AG04449 (cell line): ENCODE data around the gene SCAF4.

Experiments
- CTCF ChIA-PET: fragments of 350-600 bp; formaldehyde crosslinking; extraction: SDS; loops from one replicate; lab custom pipeline; 2021; ENCODE audit warnings: antibody characterized with exemption; lab: Yijun Ruan, JAX
- POLR2A ChIA-PET: fragments of 400-600, 350-600 bp; formaldehyde crosslinking; extraction: SDS; loops from one replicate; lab custom pipeline; 2020; ENCODE audit warnings: antibody characterized with exemption, inconsistent platforms; lab: Yijun Ruan, JAX
- DNase-seq: peaks from one replicate; pipeline ENCODE4 v3.0.0-alpha.2; 2010; ENCODE audit warnings: low read depth, low spot score
- H3K4me3 ChIP-seq: 2 replicates; pipeline ENCODE4 v1.5.1; 2011; ENCODE audit warnings: low read depth, mild to moderate bottlenecking, control low read depth, low read length
- TF ChIP-seq, protein P1 (sequence below): IDR thresholded peaks from one replicate; pipeline ENCODE4 v1.5.1; 2011; ENCODE audit warnings: mild to moderate bottlenecking, moderate library complexity, low read length, control low read depth, inconsistent platforms; ENCODE audit not compliant: insufficient read depth; ENCODE audit errors: missing control alignments

SCAF4 gene, protein sequence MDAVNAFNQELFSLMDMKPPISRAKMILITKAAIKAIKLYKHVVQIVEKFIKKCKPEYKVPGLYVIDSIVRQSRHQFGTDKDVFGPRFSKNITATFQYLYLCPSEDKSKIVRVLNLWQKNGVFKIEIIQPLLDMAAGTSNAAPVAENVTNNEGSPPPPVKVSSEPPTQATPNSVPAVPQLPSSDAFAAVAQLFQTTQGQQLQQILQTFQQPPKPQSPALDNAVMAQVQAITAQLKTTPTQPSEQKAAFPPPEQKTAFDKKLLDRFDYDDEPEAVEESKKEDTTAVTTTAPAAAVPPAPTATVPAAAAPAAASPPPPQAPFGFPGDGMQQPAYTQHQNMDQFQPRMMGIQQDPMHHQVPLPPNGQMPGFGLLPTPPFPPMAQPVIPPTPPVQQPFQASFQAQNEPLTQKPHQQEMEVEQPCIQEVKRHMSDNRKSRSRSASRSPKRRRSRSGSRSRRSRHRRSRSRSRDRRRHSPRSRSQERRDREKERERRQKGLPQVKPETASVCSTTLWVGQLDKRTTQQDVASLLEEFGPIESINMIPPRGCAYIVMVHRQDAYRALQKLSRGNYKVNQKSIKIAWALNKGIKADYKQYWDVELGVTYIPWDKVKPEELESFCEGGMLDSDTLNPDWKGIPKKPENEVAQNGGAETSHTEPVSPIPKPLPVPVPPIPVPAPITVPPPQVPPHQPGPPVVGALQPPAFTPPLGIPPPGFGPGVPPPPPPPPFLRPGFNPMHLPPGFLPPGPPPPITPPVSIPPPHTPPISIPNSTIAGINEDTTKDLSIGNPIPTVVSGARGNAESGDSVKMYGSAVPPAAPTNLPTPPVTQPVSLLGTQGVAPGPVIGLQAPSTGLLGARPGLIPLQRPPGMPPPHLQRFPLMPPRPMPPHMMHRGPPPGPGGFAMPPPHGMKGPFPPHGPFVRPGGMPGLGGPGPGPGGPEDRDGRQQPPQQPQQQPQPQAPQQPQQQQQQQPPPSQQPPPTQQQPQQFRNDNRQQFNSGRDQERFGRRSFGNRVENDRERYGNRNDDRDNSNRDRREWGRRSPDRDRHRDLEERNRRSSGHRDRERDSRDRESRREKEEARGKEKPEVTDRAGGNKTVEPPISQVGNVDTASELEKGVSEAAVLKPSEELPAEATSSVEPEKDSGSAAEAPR

DNA sequence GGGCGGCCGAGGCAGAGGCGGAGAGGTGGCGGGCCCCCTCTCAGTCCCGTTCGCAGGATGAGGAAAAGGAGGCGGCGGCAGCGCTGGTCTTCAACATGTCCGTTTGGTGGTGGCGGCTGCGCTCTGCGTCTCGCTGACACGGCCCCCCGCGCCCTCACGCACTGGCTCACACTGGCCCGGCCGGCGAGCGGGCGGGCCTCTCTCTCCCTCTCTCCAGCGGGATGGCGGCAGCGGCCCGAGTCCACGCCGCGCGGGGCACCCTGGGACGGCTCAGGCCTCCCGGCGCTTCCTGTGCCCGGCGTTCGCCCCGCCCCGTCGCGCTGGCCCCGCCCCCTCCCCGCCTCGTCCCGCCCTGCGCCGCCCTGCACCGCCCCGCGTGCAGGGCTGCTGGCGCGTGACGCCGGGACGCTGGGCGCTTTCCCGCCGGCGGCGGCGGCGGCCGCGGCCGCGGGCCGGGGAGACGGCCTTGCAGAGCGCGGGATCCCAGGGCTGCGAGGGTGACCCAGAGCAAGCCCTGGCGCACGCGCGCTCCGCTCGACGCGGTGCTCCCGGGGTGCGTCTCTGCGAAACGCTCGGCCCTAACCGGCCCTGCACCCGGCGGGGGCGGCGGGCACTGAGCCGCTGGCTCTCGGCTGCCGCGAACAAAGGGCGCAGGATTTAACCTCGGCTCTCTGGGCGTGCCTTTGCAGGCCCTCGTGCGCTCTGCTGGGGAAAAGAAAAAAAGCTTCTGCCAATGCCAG is at the start of gene SCAF4:
Gene SCAF4 (minus strand): TSS at position 262 of the 740 bp plus-strand sequence. CDS start 426 bp downstream, outside the sequence.
- DNase-seq = no peak
- peak within 1 kb of the TSS; percentile 76 for H3K4me3 ChIP-seq
- ChIA-PET POLR2A (interaction anchor here (0.6 kb wide), 1 partner anchor 65 kb away, joined by 4 read pairs; no protein-coding TSS in a partner anchor), CTCF (no interaction called here)
- TF ChIP-seq, protein P1, sequence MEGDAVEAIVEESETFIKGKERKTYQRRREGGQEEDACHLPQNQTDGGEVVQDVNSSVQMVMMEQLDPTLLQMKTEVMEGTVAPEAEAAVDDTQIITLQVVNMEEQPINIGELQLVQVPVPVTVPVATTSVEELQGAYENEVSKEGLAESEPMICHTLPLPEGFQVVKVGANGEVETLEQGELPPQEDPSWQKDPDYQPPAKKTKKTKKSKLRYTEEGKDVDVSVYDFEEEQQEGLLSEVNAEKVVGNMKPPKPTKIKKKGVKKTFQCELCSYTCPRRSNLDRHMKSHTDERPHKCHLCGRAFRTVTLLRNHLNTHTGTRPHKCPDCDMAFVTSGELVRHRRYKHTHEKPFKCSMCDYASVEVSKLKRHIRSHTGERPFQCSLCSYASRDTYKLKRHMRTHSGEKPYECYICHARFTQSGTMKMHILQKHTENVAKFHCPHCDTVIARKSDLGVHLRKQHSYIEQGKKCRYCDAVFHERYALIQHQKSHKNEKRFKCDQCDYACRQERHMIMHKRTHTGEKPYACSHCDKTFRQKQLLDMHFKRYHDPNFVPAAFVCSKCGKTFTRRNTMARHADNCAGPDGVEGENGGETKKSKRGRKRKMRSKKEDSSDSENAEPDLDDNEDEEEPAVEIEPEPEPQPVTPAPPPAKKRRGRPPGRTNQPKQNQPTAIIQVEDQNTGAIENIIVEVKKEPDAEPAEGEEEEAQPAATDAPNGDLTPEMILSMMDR = no peak

DNA sequence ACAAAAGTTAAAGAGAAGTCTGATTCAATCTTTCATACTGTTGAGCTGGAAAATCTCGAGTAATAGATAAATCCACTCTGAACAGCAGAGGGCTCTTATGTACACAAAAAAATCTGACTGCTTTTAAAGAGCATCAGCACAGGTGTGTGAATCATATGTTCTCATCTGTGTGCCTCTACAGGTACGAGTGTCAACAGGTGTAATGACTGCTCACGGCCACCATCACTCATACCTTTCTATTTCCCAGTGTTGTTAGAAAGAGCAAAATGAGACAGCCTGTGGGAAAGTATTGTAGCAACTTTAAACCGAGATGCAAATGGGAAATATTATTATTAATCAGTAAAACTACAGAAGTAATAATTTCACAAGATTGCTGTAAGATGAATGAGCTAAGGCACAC is 49.0 kb upstream of the SCAF4 start:
- CTCF ChIA-PET = interaction anchor here (0.7 to 4.1 kb wide), 3 partner anchors 10 to 477 kb away, joined by 3 to 29 read pairs (median 4); no protein-coding TSS in a partner anchor
- H3K4me3 ChIP-seq = no peak overlapping the region
- DNase-seq = no peak
- TF ChIP-seq, protein P1 = no peak
- POLR2A ChIA-PET = no interaction called here

DNA sequence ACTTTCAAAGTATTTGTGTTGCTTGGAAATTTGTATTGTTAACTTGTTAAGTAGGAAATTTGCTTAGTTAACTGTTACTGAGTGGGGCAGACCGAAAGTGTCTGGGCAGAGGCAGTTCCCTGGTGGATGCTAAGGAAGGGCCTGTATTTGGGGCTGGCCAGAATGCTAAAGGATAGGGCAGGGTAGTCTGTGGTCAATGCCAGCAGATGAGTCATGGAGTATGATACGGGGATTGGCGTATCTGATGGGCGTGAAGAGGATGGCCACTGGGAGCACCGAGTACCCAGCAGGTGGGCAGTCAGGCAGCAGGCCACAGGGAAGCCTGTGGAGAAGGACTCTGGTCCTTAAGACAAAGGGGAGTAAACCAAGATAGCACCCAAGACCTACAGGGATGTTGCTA is 46.6 kb upstream of the SCAF4 start:
- DNase-seq = no peak
- CTCF ChIA-PET = no interaction called here
- TF ChIP-seq, protein P1 = no peak
- POLR2A ChIA-PET = no interaction called here
- H3K4me3 ChIP-seq = no peak overlapping the region

DNA sequence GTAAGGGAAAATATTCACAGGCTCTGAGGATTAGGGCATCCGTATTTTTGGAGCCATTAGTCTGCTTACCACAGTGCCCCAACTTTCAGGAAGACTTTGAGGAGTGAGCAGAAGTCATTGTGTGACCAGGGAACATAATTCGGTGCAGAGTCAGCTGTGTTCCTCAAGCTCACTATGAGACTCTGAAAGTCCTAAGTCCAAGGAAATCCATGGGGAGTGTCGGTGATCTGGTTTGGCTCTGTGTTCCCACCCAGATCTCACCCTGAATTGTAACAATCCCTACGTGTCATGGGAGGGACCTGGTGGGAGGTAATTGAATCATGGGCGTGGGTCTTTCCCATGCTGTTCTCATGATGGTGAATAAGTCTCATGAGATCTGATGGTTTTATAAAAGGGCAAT is 45.9 kb upstream of the SCAF4 start:
- POLR2A ChIA-PET = no interaction called here
- DNase-seq = no peak
- CTCF ChIA-PET = no interaction called here
- TF ChIP-seq, protein P1 = no peak
- H3K4me3 ChIP-seq = no peak overlapping the region

DNA sequence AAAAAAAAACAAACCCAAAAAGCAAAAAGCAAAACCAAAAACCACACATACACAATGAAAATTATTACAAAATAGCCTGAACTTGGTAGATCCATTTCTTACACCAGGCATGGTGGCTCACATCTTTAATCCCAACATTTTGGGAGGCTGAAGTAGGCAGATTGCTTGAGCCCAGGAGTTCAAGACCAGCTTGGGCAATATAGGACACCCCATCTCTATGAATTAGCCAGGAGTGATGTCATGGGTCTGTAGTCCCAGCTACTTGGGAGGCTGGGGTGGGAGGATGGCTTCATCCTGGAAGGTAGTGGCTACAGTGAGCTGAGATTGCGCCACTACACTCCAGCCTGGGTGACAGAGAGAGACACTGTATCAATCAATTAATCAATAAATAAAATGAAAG is 42.1 kb upstream of the SCAF4 start:
- no peak overlapping the region for H3K4me3 ChIP-seq
- POLR2A ChIA-PET = no interaction called here
- TF ChIP-seq, protein P1 = no peak
- DNase-seq = no peak
- CTCF ChIA-PET = interaction anchor here (1.4 kb wide), 1 partner anchor 12 kb away, joined by 4 read pairs; no protein-coding TSS in a partner anchor
